Duodenal mucosa (tissue), 2 donors: Measurements from ENCODE around the gene IMMP1L.
A peak's percentile ranks its signal among the peaks of the same experiment; 100 is the strongest.
"Not testable (repeated sequence)": the region's sequence is repeated elsewhere in the genome, so short reads cannot be mapped to it uniquely, and the experiment has no call there.

Experiments
- H3K27ac ChIP-seq: one replicate; pipeline ENCODE4 v1.7.0; 2013; ENCODE audit warnings: low read depth, low read length
- H3K27me3 ChIP-seq, 2 donors: one replicate each; pipeline ENCODE4 v1.7.0; 2013; ENCODE audit warnings: low read length in 2 of 2, control low read depth in 1 of 2; ENCODE audit not compliant: insufficient read depth in 2 of 2, control insufficient read depth in 1 of 2
- H3K36me3 ChIP-seq, 2 donors: one replicate each; pipeline ENCODE4 v1.7.0; 2013; ENCODE audit warnings: low read length in 2 of 2, control low read depth in 1 of 2; ENCODE audit not compliant: insufficient read depth in 2 of 2, control insufficient read depth in 1 of 2
- H3K4me1 ChIP-seq, 2 donors: one replicate each; pipeline ENCODE4 v1.7.0; 2013; ENCODE audit warnings: low read length in 2 of 2, control low read depth in 1 of 2; ENCODE audit not compliant: insufficient read depth in 2 of 2, control insufficient read depth in 1 of 2
- H3K4me3 ChIP-seq, 2 donors: one replicate each; pipeline ENCODE4 v1.7.0; 2013; ENCODE audit warnings: low read length in 2 of 2, low read depth in 1 of 2
- H3K9ac ChIP-seq, 2 donors: one replicate each; pipeline ENCODE4 v1.7.0; 2013; ENCODE audit warnings: low read length in 2 of 2, low read depth in 1 of 2
- H3K9me3 ChIP-seq, 2 donors: one replicate each; pipeline ENCODE4 v1.7.0; 2013; ENCODE audit warnings: low read length in 2 of 2, control low read depth in 1 of 2; ENCODE audit not compliant: control insufficient read depth in 1 of 2

Gene IMMP1L

GRCh38 chr11:31509051-31509428 is 382 bp downstream of the IMMP1L start:
- H3K9me3 ChIP-seq, result no peaks in the 10 kb centered on the region

GRCh38 chr11:31500560-31500959 is 8.9 kb downstream of the IMMP1L start:
- Histone ChIP-seq H3K27ac (no peak overlapping the region), H3K36me3 (peaks cover 0 to 2% of the 10 kb centered on the region in 2 donors), H3K27me3 (no peaks in the 10 kb centered on the region), H3K4me3 (no peak overlapping the region), H3K9ac (no peak overlapping the region), H3K4me1 (no peaks in the 10 kb centered on the region), H3K9me3 (no peaks in the 10 kb centered on the region)

More at GRCh38 chr11:31509051-31509428, 382 bp downstream of the IMMP1L start:
- Histone ChIP-seq H3K36me3 (peaks cover 0 to 2% of the 10 kb centered on the region in 2 donors), H3K27me3 (no peaks in the 10 kb centered on the region), H3K9ac (peak overlapping the region; percentile 79 to 97), H3K27ac (no peak overlapping the region), H3K4me3 (peak overlapping the region; percentile 95 to 99), H3K4me1 (peaks cover 7 to 25% of the 10 kb centered on the region in 2 donors)

- no peaks in the 10 kb centered on the region for H3K9me3 ChIP-seq
- H3K9ac ChIP-seq, result no peak overlapping the region
- no peaks in the 10 kb centered on the region for H3K4me1 ChIP-seq
- H3K27ac ChIP-seq, result no peak overlapping the region
- no peak overlapping the region for H3K4me3 ChIP-seq
- H3K27me3 ChIP-seq, result no peaks in the 10 kb centered on the region
- H3K36me3 ChIP-seq, result no peaks in the 10 kb centered on the region
These were observed 9.7 kb downstream of the IMMP1L start for GRCh38 chr11:31499576-31500178.

- H3K36me3 ChIP-seq, H3K4me3 ChIP-seq, H3K9ac ChIP-seq, H3K4me1 ChIP-seq, H3K27me3 ChIP-seq, H3K27ac ChIP-seq, H3K9me3 ChIP-seq: not testable (repeated sequence)
These were observed 15.7 kb downstream of the IMMP1L start for GRCh38 chr11:31493762-31494161.

GRCh38 chr11:31493235-31493634 is 16.2 kb downstream of the IMMP1L start:
- Histone ChIP-seq H3K36me3 (no peaks in the 10 kb centered on the region), H3K27ac (no peak overlapping the region), H3K9ac (no peak overlapping the region), H3K9me3 (no peaks in the 10 kb centered on the region), H3K4me1 (no peaks in the 10 kb centered on the region), H3K27me3 (no peaks in the 10 kb centered on the region), H3K4me3 (no peak overlapping the region)

GRCh38 chr11:31492320-31492913 is 17.0 kb downstream of the IMMP1L start:
- Histone ChIP-seq H3K27ac (no peak overlapping the region), H3K9me3 (no peaks in the 10 kb centered on the region), H3K9ac (no peak overlapping the region), H3K27me3 (no peaks in the 10 kb centered on the region), H3K4me1 (no peaks in the 10 kb centered on the region), H3K4me3 (no peak overlapping the region), H3K36me3 (no peaks in the 10 kb centered on the region)

- Histone ChIP-seq H3K27me3 (no peaks in the 10 kb centered on the region), H3K9ac (no peak overlapping the region), H3K4me1 (no peaks in the 10 kb centered on the region), H3K4me3 (no peak overlapping the region), H3K36me3 (no peaks in the 10 kb centered on the region), H3K9me3 (no peaks in the 10 kb centered on the region), H3K27ac (no peak overlapping the region)
These were observed 21.6 kb downstream of the IMMP1L start for GRCh38 chr11:31487848-31488247.

- H3K9me3 ChIP-seq, result no peaks in the 10 kb centered on the region
- no peaks in the 10 kb centered on the region for H3K4me1 ChIP-seq
- no peak overlapping the region for H3K27ac ChIP-seq
- no peak overlapping the region for H3K9ac ChIP-seq
- H3K27me3 ChIP-seq, result no peaks in the 10 kb centered on the region
- H3K4me3 ChIP-seq, result no peak overlapping the region
- H3K36me3 ChIP-seq, result no peaks in the 10 kb centered on the region
These were observed 24.9 kb downstream of the IMMP1L start for GRCh38 chr11:31484497-31484896.

- Histone ChIP-seq H3K4me3 (no peak overlapping the region), H3K27me3 (no peaks in the 10 kb centered on the region), H3K4me1 (no peaks in the 10 kb centered on the region), H3K27ac (no peak overlapping the region), H3K9ac (no peak overlapping the region), H3K9me3 (no peaks in the 10 kb centered on the region), H3K36me3 (no peaks in the 10 kb centered on the region)
These were observed 28.5 kb downstream of the IMMP1L start for GRCh38 chr11:31480930-31481329.

GRCh38 chr11:31479066-31479465 is 30.4 kb downstream of the IMMP1L start:
- Histone ChIP-seq H3K4me1 (no peaks in the 10 kb centered on the region), H3K4me3 (no peak overlapping the region), H3K27me3 (no peaks in the 10 kb centered on the region), H3K36me3 (no peaks in the 10 kb centered on the region), H3K27ac (no peak overlapping the region), H3K9ac (no peak overlapping the region), H3K9me3 (no peaks in the 10 kb centered on the region)
